Measurements from ENCODE around the gene CCDC30. TPM values are rescaled to one million over a fixed set of nuclear protein-coding genes. Genes with fewer than 3 reads are reported as not detected.
"Not testable (repeated sequence)": the region's sequence is repeated elsewhere in the genome, so short reads cannot be mapped to it uniquely, and the experiment has no call there.

CCDC30 gene
- total RNA-seq, 4 donors from 2014 or later: 2.7 to 13.3 (median 7.1) TPM

DNA sequence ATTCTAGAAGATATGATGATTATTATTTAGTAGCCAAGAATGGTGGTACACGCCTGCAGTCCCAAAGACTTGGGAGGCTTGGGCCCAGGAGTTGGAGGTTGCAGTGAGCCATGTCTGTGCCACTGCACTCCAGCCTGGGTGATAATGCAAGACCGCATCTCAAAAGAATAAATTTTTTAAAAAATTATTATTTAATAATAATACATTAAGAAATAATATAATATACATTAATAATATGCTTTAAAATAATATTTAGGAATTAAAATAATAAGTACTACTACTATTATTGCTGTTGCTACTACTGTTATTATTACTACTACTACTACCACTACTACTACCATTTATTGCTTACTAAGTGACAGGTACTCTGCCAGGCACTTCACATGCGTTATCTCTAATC lies 27.2 kb downstream of the CCDC30 start:
- no peak overlapping the region for H3K27ac ChIP-seq
- H3K27me3 ChIP-seq: no peaks in the 10 kb centered on the region
- no peak for TF ChIP-seq EP300 (IDR thresholded peaks at IDR 0.05)
- no peaks in the 10 kb centered on the region for H3K4me1 ChIP-seq
- 93 to 97% methylated on average over 3 of the region's 3 CpGs for WGBS, 2 donors
- no peak overlapping the region for H3K4me3 ChIP-seq
- peaks cover 0 to 52% (median 0%) of the 10 kb centered on the region in 3 donors for H3K36me3 ChIP-seq
- DNase-seq (ENCODE audit: low spot score in 2 of 2): no peak
- peaks cover 0 to 8% (median 0%) of the 10 kb centered on the region in 4 donors for H3K9me3 ChIP-seq

- not testable (repeated sequence) for H3K4me3 ChIP-seq; H3K27ac ChIP-seq; H3K4me1 ChIP-seq; DNase-seq (ENCODE audit: low spot score in 2 of 2); H3K27me3 ChIP-seq
- 90 to 95% methylated on average over 6 to 10 of the region's 11 CpGs for WGBS, 2 donors
- peaks cover 0 to 94% (median 0%) of the 10 kb centered on the region in 3 donors for H3K36me3 ChIP-seq
- H3K9me3 ChIP-seq: peaks cover 0 to 49% (median 16%) of the 10 kb centered on the region in 4 donors
Observed at GRCh38 chr1:42502031-42502430, 38.9 kb downstream of the CCDC30 start.

GRCh38 chr1:42504535-42505128 lies 41.5 kb downstream of the CCDC30 start:
- Histone ChIP-seq H3K9me3 (peaks cover 0 to 75% (median 17%) of the 10 kb centered on the region in 4 donors), H3K4me3 (no peak overlapping the region), H3K36me3 (peaks cover 0 to 95% (median 0%) of the 10 kb centered on the region in 3 donors), H3K27ac (no peak overlapping the region), H3K4me1 (no peaks in the 10 kb centered on the region), H3K27me3 (no peaks in the 10 kb centered on the region)
- no peak for DNase-seq (ENCODE audit: low spot score in 2 of 2)
- 95% methylated on average over 2 of the region's 2 CpGs for WGBS, 2 donors
- TF ChIP-seq EP300 (IDR thresholded peaks at IDR 0.05) (no peak), POLR2A (IDR thresholded peaks at IDR 0.05) (no peak), CTCF (IDR thresholded peaks at IDR 0.05) (no peak)

- DNase-seq (ENCODE audit: low spot score in 2 of 2): no peak
- H3K36me3 ChIP-seq: peaks cover 0 to 98% (median 0%) of the 10 kb centered on the region in 3 donors
- no peaks in the 10 kb centered on the region for H3K4me1 ChIP-seq
- H3K27ac ChIP-seq: no peak overlapping the region
- H3K4me3 ChIP-seq: no peak overlapping the region
- WGBS, 2 donors: 85 to 98% methylated on average over 1 of the region's 1 CpG
- H3K9me3 ChIP-seq: peaks cover 0 to 95% (median 17%) of the 10 kb centered on the region in 4 donors
- TF ChIP-seq POLR2A (IDR thresholded peaks at IDR 0.05): no peak
- no peak for TF ChIP-seq CTCF (IDR thresholded peaks at IDR 0.05)
- TF ChIP-seq EP300 (IDR thresholded peaks at IDR 0.05): no peak
- no peaks in the 10 kb centered on the region for H3K27me3 ChIP-seq
Observed at GRCh38 chr1:42506576-42506975, 43.5 kb downstream of the CCDC30 start.

DNA sequence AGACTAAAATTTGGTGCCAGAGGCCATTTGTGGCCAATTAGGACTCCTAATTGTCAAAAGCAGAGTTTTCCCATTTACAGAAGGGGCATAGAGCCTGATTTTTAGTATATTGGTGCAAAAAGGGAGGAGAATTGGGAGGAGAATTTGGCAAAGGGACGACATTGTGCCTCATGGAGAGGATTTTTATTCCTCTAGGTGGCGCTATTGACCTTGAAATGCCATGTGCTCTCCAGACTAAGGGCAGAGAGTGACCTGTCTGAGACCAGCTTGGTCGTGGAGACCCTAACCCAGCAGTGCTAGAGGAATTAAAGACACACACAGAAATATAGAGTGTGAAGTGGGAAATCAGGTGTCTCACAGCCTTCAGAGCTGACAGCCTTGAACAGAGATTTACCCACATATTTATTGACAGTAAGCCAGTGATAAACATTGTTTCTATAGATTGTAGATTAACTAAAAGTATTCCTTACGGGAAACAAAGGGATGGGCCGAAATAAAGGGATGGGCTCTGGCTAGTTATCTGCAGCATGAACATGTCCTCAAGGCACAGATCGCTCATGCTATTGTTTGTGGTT lies 48.6 kb downstream of the CCDC30 start:
- not testable (repeated sequence) for H3K4me3 ChIP-seq
- H3K9me3 ChIP-seq: peaks cover 0 to 88% (median 4%) of the 10 kb centered on the region in 4 donors

DNA sequence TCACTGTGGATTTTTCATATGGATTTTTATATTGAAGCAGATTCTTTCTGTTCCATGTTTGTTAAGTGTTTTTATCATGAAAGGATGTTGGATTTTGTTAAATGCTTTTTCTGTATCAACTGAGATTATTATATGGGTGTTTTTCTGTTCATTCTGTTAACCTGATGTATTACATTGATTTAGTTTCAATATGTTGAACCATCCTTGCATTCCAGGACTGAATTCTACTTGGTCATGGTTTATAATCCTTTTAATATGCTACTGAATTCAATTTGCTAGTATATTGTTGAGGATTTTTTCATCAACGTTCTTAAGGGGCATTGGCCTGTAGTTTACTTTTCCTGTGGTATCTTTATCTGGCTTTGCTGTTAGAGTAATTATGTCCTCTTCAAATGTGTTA lies 55.8 kb downstream of the CCDC30 start:
- Histone ChIP-seq H3K27me3 (no peaks in the 10 kb centered on the region), H3K9me3 (peaks cover 0 to 62% (median 25%) of the 10 kb centered on the region in 4 donors), H3K36me3 (peaks cover 0 to 63% (median 0%) of the 10 kb centered on the region in 3 donors), H3K27ac (no peak overlapping the region), H3K4me3 (no peak overlapping the region), H3K4me1 (no peaks in the 10 kb centered on the region)
- 74 to 83% methylated on average over 1 of the region's 1 CpG for WGBS, 2 donors
- no peak for DNase-seq (ENCODE audit: low spot score in 2 of 2)
- no peak for TF ChIP-seq EP300 (IDR thresholded peaks at IDR 0.05)
- TF ChIP-seq POLR2A (IDR thresholded peaks at IDR 0.05): no peak
- TF ChIP-seq CTCF (IDR thresholded peaks at IDR 0.05): no peak

More for the DNA sequence above, 48.6 kb downstream of the CCDC30 start:
- H3K4me1 ChIP-seq; H3K27me3 ChIP-seq; DNase-seq (ENCODE audit: low spot score in 2 of 2); H3K27ac ChIP-seq: not testable (repeated sequence)
- H3K36me3 ChIP-seq: peaks cover 0 to 100% (median 0%) of the 10 kb centered on the region in 3 donors
- WGBS, 2 donors: 68 to 75% methylated on average over 6 of the region's 6 CpGs
